Measurements from ENCODE around the gene INHBA.

DNA sequence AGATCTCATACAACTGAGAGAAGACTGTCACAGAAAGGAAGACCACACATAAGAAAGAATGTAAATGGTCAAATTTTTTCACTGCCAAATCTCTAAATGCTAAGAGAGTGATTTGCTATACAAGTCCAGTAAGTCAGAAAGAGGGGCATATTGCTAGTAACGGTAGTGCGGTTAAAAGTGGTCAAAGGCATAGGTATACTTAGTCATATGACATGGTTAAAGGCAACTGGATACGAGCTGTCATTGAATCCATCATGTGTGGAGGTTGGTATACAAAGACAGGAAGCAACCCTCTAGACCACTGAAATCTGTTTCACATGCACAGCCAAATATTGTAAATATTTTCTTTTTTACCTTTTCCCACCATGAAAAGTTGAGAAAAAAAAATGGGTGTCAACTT, 4.8 kb downstream of the INHBA start:
- no peak for TF ChIP-seq EZH2 (IDR thresholded peaks at IDR 0.05; ENCODE audit: insufficient read depth, poor library complexity, severe bottlenecking)
- TF ChIP-seq EZH2phosphoT487 (IDR thresholded peaks at IDR 0.05; ENCODE audit: insufficient read depth, low read depth), result no peak

Data from GM23248 (cell line).